ENCODE measurements around the gene PARD3B. TPM values are rescaled to one million over a fixed set of nuclear protein-coding genes. Genes with fewer than 3 reads are reported as not detected.
A peak's percentile ranks its signal among the peaks of the same experiment; 100 is the strongest.

PARD3B gene
- polyA plus RNA-seq, 3 donors: not detected

- Histone ChIP-seq H3K9ac (ENCODE audit: insufficient read depth, low read length, poor library complexity, severe bottlenecking) (no peak overlapping the region), H4K20me1 (ENCODE audit: insufficient read depth, low read length) (no peaks in the 10 kb centered on the region), H3K4me1 (ENCODE audit: control insufficient read depth in 1 of 2, insufficient read depth in 2 of 2, low read length in 2 of 2) (no peaks in the 10 kb centered on the region), H3K79me2 (ENCODE audit: insufficient read depth, low read length) (no peaks in the 10 kb centered on the region), H3K4me2 (replicated peaks; ENCODE audit: extremely low read depth, low read length, poor library complexity, severe bottlenecking) (no peak overlapping the region), H3K36me3 (replicated peaks in 1 of 2; ENCODE audit: control insufficient read depth in 1 of 2, insufficient read depth in 2 of 2, low read length in 2 of 2) (no peaks in the 10 kb centered on the region), H2AFZ (ENCODE audit: insufficient read depth, low read depth, low read length, poor library complexity, severe bottlenecking) (no peak overlapping the region), H3K27ac (ENCODE audit: low read depth in 1 of 2, low read length in 2 of 2) (no peak overlapping the region), H3K9me3 (replicated peaks in 1 of 2; ENCODE audit: control insufficient read depth in 1 of 2, insufficient read depth in 1 of 2, low read length in 2 of 2) (no peaks in the 10 kb centered on the region), H3K4me3 (replicated peaks in 1 of 3; ENCODE audit: low read depth in 2 of 3, low read length in 3 of 3) (no peak overlapping the region), H3K27me3 (ENCODE audit: control insufficient read depth in 2 of 2, insufficient read depth in 2 of 2, low read length in 2 of 2) (peaks cover 6 to 11% of the 10 kb centered on the region in 2 donors)
- intact Hi-C loops (cut with micrococcal nuclease): no loop called here
- Mint-ChIP-seq H3K36me3 (no peaks in the 10 kb centered on the region), H3K27ac (no peak overlapping the region), H3K4me3 (no peak overlapping the region), H3K9me3 (peaks cover 0 to 2% (median 0%) of the 10 kb centered on the region in 7 donors), H3K4me1 (peaks cover 3% of the 10 kb centered on the region), H3K27me3 (ENCODE audit: low read depth in 3 of 3) (peaks cover 8 to 21% (median 16%) of the 10 kb centered on the region in 3 donors)
- no peak for TF ChIP-seq CTCF (IDR thresholded peaks at IDR 0.05)
- no CpG with 5 or more reads among the region's 4 CpGs for WGBS (ENCODE audit: insufficient coverage)
- DNase-seq: peak in 2 of 3 donors; percentile 1 to 6
Measured at GRCh38 chr2:205640716-205641115, 1095.4 kb downstream of the PARD3B start.

- H3K4me3 Mint-ChIP-seq: peak overlapping the region in 1 of 2 donors; percentile 2
- H3K36me3 Mint-ChIP-seq: no peaks in the 10 kb centered on the region
- H3K27me3 Mint-ChIP-seq (ENCODE audit: low read depth in 3 of 3): peaks cover 15 to 27% (median 24%) of the 10 kb centered on the region in 3 donors
- H3K27ac Mint-ChIP-seq: peak overlapping the region in 1 of 7 donors; percentile 44
- H3K9me3 Mint-ChIP-seq: peaks cover 0 to 2% (median 0%) of the 10 kb centered on the region in 7 donors
- Histone ChIP-seq H3K4me2 (replicated peaks; ENCODE audit: extremely low read depth, low read length, poor library complexity, severe bottlenecking) (no peak overlapping the region), H3K4me1 (ENCODE audit: control insufficient read depth in 1 of 2, insufficient read depth in 2 of 2, low read length in 2 of 2) (no peaks in the 10 kb centered on the region), H3K9ac (ENCODE audit: insufficient read depth, low read length, poor library complexity, severe bottlenecking) (no peak overlapping the region), H3K27me3 (ENCODE audit: control insufficient read depth in 2 of 2, insufficient read depth in 2 of 2, low read length in 2 of 2) (peaks cover 6 to 15% of the 10 kb centered on the region in 2 donors), H3K9me3 (replicated peaks in 1 of 2; ENCODE audit: control insufficient read depth in 1 of 2, insufficient read depth in 1 of 2, low read length in 2 of 2) (no peaks in the 10 kb centered on the region), H2AFZ (ENCODE audit: insufficient read depth, low read depth, low read length, poor library complexity, severe bottlenecking) (no peak overlapping the region), H3K36me3 (replicated peaks in 1 of 2; ENCODE audit: control insufficient read depth in 1 of 2, insufficient read depth in 2 of 2, low read length in 2 of 2) (no peaks in the 10 kb centered on the region), H3K27ac (ENCODE audit: low read depth in 1 of 2, low read length in 2 of 2) (no peak overlapping the region), H4K20me1 (ENCODE audit: insufficient read depth, low read length) (no peaks in the 10 kb centered on the region), H3K4me3 (replicated peaks in 1 of 3; ENCODE audit: low read depth in 2 of 3, low read length in 3 of 3) (no peak overlapping the region), H3K79me2 (ENCODE audit: insufficient read depth, low read length) (no peaks in the 10 kb centered on the region)
- WGBS (ENCODE audit: insufficient coverage): 53% methylated on average over 3 of the region's 6 CpGs
- intact Hi-C loops (cut with micrococcal nuclease): no loop called here
- no peak for TF ChIP-seq CTCF (IDR thresholded peaks at IDR 0.05)
- DNase-seq: no peak
- peaks cover 7% of the 10 kb centered on the region for H3K4me1 Mint-ChIP-seq
Measured at GRCh38 chr2:205642599-205643356, 1097.5 kb downstream of the PARD3B start.

All from CD14-positive monocyte (primary cell).